GM21619 (cell line): ENCODE results near the gene GPR180.

Source experiments
- ATAC-seq: cut with Tn5 transposase; IDR thresholded peaks from one replicate; pipeline ENCODE4 v1.9.1; 2021; ENCODE audit not compliant: unreplicated experiment

GPR180 gene

DNA sequence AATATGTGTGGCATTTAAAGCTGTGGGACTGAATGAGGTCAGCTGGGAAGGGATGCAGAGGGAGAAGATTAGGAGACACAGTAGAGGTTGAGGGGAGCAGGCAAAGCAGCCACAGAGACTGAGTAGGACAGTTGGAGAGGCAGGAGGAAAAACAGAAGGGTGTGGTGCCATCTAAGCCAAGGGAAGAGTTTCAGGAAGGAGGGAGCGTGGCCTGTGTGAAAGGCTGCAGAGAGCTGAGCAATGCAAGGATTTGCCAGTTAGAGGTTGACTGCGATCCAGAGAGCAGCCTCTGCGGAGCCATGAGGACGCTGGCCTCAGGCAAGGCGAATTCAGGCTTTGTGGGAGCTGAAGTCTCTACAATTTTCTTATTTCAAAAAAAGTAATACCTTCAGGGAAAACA lies 81.8 kb downstream of the GPR180 start:
- no peak for ATAC-seq
